ENCODE measurements around the gene FCHSD2.
"Not testable (repeated sequence)": the region's sequence is repeated elsewhere in the genome, so short reads cannot be mapped to it uniquely, and the experiment has no call there.

Gene FCHSD2

GRCh38 chr11:72984453-72985077 is 157.6 kb downstream of the FCHSD2 start:
- DNase-seq (ENCODE audit: low spot score) = no peak
- no peak for TF ChIP-seq CTCF (IDR thresholded peaks at IDR 0.05; ENCODE audit: extremely low read depth, missing control alignments)

- no peak for TF ChIP-seq CTCF (IDR thresholded peaks at IDR 0.05; ENCODE audit: extremely low read depth, missing control alignments)
- DNase-seq (ENCODE audit: low spot score) = no peak
These were observed 158.6 kb downstream of the FCHSD2 start for GRCh38 chr11:72983560-72983959.

- no peak for TF ChIP-seq CTCF (IDR thresholded peaks at IDR 0.05; ENCODE audit: extremely low read depth, missing control alignments)
- DNase-seq (ENCODE audit: low spot score) = no peak
These were observed 160.0 kb downstream of the FCHSD2 start for GRCh38 chr11:72981971-72982685.

GRCh38 chr11:72981080-72981479 is 161.0 kb downstream of the FCHSD2 start:
- no peak for DNase-seq (ENCODE audit: low spot score)
- TF ChIP-seq CTCF (IDR thresholded peaks at IDR 0.05; ENCODE audit: extremely low read depth, missing control alignments) = no peak

- not testable (repeated sequence) for DNase-seq (ENCODE audit: low spot score)
These were observed 164.3 kb downstream of the FCHSD2 start for GRCh38 chr11:72977782-72978181.

GRCh38 chr11:72976522-72976892 is 165.6 kb downstream of the FCHSD2 start:
- not testable (repeated sequence) for DNase-seq (ENCODE audit: low spot score)

GRCh38 chr11:72975778-72976521 is 166.2 kb downstream of the FCHSD2 start:
- TF ChIP-seq CTCF (IDR thresholded peaks at IDR 0.05; ENCODE audit: extremely low read depth, missing control alignments) = no peak
- DNase-seq (ENCODE audit: low spot score) = no peak

- DNase-seq (ENCODE audit: low spot score) = no peak
- no peak for TF ChIP-seq CTCF (IDR thresholded peaks at IDR 0.05; ENCODE audit: extremely low read depth, missing control alignments)
These were observed 167.5 kb downstream of the FCHSD2 start for GRCh38 chr11:72974487-72975205.

Data from GM20000 (cell line).